SK-N-SH treated with all-trans-retinoic acid at 6 μM for 48 hours (cell line): ENCODE results near the gene HSBP1L1.

Source experiments
- ATAC-seq: fragments of 200-7000 bp; cut with Tn5 transposase; 3 replicates; pipeline ENCODE4 v1.9.1; 2020; ENCODE audit warnings: mild to moderate bottlenecking, moderate library complexity
- ARNTL ChIP-seq: fragments of 450-650 bp; formaldehyde crosslinking; IDR thresholded peaks from 2 replicates; pipeline ENCODE4 v1.5.0; 2020; ENCODE audit warnings: low read depth, mild to moderate bottlenecking, moderate library complexity, borderline replicate concordance
- BACH2 ChIP-seq: fragments of 250-450 bp; sonication (Bioruptor Pico); IDR thresholded peaks from 2 replicates; pipeline ENCODE4 v1.9.0; 2021; ENCODE audit warnings: mild to moderate bottlenecking, borderline replicate concordance
- CSDC2 ChIP-seq: fragments of 250-450 bp; sonication (Bioruptor Pico); IDR thresholded peaks from 2 replicates; pipeline ENCODE4 v1.5.0; 2020; ENCODE audit warnings: mild to moderate bottlenecking, moderate library complexity
- ESRRG ChIP-seq: fragments of 250-450 bp; sonication (Bioruptor Pico); IDR thresholded peaks from 2 replicates; pipeline ENCODE4 v1.6.1; 2021; ENCODE audit warnings: mild to moderate bottlenecking
- ISL1 ChIP-seq: fragments of 250-450 bp; sonication (Bioruptor Pico); IDR thresholded peaks from 2 replicates; pipeline ENCODE4 v2.1.2; 2022; ENCODE audit warnings: mild to moderate bottlenecking, moderate library complexity
- OSR1 ChIP-seq: fragments of 250-450 bp; sonication (Bioruptor Pico); IDR thresholded peaks from 2 replicates; pipeline ENCODE4 v1.8.0; 2022; ENCODE audit warnings: moderate library complexity, mild to moderate bottlenecking, inconsistent platforms
- PPARA ChIP-seq: fragments of 250-450 bp; sonication (Bioruptor Pico); IDR thresholded peaks from 2 replicates; pipeline ENCODE4 v1.5.0; 2020; ENCODE audit warnings: mild to moderate bottlenecking, borderline replicate concordance
- RARB ChIP-seq: fragments of 250-450 bp; sonication (Bioruptor Pico); IDR thresholded peaks from 2 replicates; pipeline ENCODE4 v1.8.0; 2021; ENCODE audit warnings: mild to moderate bottlenecking, moderate library complexity
- SNAI2 ChIP-seq: fragments of 250-450 bp; sonication (Bioruptor Pico); IDR thresholded peaks from 2 replicates; pipeline ENCODE4 v1.5.0; 2020; ENCODE audit warnings: mild to moderate bottlenecking, moderate library complexity
- TCF4 ChIP-seq: fragments of 250-450 bp; sonication (Bioruptor Pico); IDR thresholded peaks from 2 replicates; pipeline ENCODE4 v1.8.0; 2021; ENCODE audit warnings: mild to moderate bottlenecking, moderate library complexity, borderline replicate concordance
- TOX ChIP-seq: fragments of 250-450 bp; sonication (Bioruptor Pico); IDR thresholded peaks from 2 replicates; pipeline ENCODE4 v1.8.0; 2021; ENCODE audit warnings: mild to moderate bottlenecking, moderate library complexity, borderline replicate concordance
- ZC3H10 ChIP-seq: fragments of 250-450 bp; sonication (Bioruptor Pico); IDR thresholded peaks from 2 replicates; pipeline ENCODE4 v1.5.1; 2021; ENCODE audit warnings: mild to moderate bottlenecking, moderate library complexity
- ZFP30 ChIP-seq: fragments of 450-650 bp; formaldehyde crosslinking; IDR thresholded peaks from 2 replicates; pipeline ENCODE4 v1.5.0; 2022; ENCODE audit warnings: mild to moderate bottlenecking, moderate library complexity
- ZNF565 ChIP-seq: fragments of 450-650 bp; formaldehyde crosslinking; conservative IDR thresholded peaks from 2 replicates; pipeline ENCODE4 v1.5.0; 2020; ENCODE audit warnings: low read depth, mild to moderate bottlenecking, moderate library complexity
- ZNF70 ChIP-seq: fragments of 450-650 bp; formaldehyde crosslinking; IDR thresholded peaks from 2 replicates; pipeline ENCODE4 v1.5.0; 2020; ENCODE audit warnings: mild to moderate bottlenecking, moderate library complexity
- ZNF8 ChIP-seq: fragments of 450-650 bp; formaldehyde crosslinking; IDR thresholded peaks from 2 replicates; pipeline ENCODE4 v1.5.0; 2020; ENCODE audit warnings: mild to moderate bottlenecking, moderate library complexity
- TF ChIP-seq, protein P1 (sequence below): fragments of 250-450 bp; sonication (Bioruptor Pico); IDR thresholded peaks from 2 replicates; pipeline ENCODE4 v1.8.0; 2020; ENCODE audit warnings: mild to moderate bottlenecking, moderate library complexity, borderline replicate concordance
- TF ChIP-seq, protein P2 (sequence below): fragments of 250-450 bp; sonication (Bioruptor Pico); IDR thresholded peaks from 2 replicates; pipeline ENCODE4 v1.5.1; 2021; ENCODE audit warnings: mild to moderate bottlenecking, moderate library complexity
- TF ChIP-seq, protein P3 (sequence below): fragments of 250-450 bp; sonication (Bioruptor Pico); IDR thresholded peaks from 2 replicates; pipeline ENCODE4 v1.5.1; 2020; ENCODE audit warnings: low read depth, mild to moderate bottlenecking, moderate library complexity
- TF ChIP-seq, protein P4 (sequence below): fragments of 250-450 bp; sonication (Bioruptor Pico); IDR thresholded peaks from 2 replicates; pipeline ENCODE4 v1.8.0; 2021; ENCODE audit warnings: low read depth, mild to moderate bottlenecking, moderate library complexity, borderline replicate concordance
- TF ChIP-seq, protein P5 (sequence below): fragments of 250-450 bp; sonication (Bioruptor Pico); IDR thresholded peaks from 2 replicates; pipeline ENCODE4 v1.5.0; 2020; ENCODE audit warnings: mild to moderate bottlenecking, moderate library complexity

The HSBP1L1 gene

DNA sequence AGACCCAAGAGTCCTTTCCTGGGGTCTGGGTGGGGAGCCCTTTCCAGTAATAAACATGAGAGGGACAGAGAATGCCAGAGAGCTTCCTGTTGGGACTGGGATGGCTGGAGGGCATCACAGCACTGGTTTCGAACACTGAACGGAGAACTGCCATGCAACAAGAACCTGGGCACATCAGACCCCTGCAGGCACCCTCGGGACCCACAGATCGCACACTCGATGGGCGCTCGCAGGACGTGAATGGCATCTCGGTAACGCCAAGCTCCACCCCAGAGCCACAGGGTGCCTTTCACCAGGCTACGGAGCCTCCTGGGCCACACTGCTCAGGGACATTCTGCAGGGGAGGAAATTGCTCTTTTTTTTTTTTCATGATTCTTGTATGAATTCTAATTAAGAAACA lies 38.1 kb upstream of the HSBP1L1 start:
- no peak for TF ChIP-seq ESRRG (CRISPR knock-in tag)
- TF ChIP-seq PPARA (CRISPR knock-in tag): no peak
- TF ChIP-seq, protein P1, sequence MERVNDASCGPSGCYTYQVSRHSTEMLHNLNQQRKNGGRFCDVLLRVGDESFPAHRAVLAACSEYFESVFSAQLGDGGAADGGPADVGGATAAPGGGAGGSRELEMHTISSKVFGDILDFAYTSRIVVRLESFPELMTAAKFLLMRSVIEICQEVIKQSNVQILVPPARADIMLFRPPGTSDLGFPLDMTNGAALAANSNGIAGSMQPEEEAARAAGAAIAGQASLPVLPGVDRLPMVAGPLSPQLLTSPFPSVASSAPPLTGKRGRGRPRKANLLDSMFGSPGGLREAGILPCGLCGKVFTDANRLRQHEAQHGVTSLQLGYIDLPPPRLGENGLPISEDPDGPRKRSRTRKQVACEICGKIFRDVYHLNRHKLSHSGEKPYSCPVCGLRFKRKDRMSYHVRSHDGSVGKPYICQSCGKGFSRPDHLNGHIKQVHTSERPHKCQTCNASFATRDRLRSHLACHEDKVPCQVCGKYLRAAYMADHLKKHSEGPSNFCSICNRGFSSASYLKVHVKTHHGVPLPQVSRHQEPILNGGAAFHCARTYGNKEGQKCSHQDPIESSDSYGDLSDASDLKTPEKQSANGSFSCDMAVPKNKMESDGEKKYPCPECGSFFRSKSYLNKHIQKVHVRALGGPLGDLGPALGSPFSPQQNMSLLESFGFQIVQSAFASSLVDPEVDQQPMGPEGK (CRISPR knock-in tag): no peak
- TF ChIP-seq ZNF565 (CRISPR knock-in tag): no peak
- no peak for TF ChIP-seq ZFP30 (CRISPR knock-in tag)
- TF ChIP-seq, protein P2, sequence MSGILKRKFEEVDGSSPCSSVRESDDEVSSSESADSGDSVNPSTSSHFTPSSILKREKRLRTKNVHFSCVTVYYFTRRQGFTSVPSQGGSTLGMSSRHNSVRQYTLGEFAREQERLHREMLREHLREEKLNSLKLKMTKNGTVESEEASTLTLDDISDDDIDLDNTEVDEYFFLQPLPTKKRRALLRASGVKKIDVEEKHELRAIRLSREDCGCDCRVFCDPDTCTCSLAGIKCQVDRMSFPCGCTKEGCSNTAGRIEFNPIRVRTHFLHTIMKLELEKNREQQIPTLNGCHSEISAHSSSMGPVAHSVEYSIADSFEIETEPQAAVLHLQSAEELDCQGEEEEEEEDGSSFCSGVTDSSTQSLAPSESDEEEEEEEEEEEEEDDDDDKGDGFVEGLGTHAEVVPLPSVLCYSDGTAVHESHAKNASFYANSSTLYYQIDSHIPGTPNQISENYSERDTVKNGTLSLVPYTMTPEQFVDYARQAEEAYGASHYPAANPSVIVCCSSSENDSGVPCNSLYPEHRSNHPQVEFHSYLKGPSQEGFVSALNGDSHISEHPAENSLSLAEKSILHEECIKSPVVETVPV (CRISPR knock-in tag): no peak
- TF ChIP-seq ZNF8 (CRISPR knock-in tag): no peak
- TF ChIP-seq TOX: no peak
- TF ChIP-seq CSDC2: no peak
- TF ChIP-seq, protein P3, sequence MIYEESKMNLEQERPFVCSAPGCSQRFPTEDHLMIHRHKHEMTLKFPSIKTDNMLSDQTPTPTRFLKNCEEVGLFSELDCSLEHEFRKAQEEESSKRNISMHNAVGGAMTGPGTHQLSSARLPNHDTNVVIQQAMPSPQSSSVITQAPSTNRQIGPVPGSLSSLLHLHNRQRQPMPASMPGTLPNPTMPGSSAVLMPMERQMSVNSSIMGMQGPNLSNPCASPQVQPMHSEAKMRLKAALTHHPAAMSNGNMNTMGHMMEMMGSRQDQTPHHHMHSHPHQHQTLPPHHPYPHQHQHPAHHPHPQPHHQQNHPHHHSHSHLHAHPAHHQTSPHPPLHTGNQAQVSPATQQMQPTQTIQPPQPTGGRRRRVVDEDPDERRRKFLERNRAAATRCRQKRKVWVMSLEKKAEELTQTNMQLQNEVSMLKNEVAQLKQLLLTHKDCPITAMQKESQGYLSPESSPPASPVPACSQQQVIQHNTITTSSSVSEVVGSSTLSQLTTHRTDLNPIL (CRISPR knock-in tag): no peak
- ATAC-seq: no peak

DNA sequence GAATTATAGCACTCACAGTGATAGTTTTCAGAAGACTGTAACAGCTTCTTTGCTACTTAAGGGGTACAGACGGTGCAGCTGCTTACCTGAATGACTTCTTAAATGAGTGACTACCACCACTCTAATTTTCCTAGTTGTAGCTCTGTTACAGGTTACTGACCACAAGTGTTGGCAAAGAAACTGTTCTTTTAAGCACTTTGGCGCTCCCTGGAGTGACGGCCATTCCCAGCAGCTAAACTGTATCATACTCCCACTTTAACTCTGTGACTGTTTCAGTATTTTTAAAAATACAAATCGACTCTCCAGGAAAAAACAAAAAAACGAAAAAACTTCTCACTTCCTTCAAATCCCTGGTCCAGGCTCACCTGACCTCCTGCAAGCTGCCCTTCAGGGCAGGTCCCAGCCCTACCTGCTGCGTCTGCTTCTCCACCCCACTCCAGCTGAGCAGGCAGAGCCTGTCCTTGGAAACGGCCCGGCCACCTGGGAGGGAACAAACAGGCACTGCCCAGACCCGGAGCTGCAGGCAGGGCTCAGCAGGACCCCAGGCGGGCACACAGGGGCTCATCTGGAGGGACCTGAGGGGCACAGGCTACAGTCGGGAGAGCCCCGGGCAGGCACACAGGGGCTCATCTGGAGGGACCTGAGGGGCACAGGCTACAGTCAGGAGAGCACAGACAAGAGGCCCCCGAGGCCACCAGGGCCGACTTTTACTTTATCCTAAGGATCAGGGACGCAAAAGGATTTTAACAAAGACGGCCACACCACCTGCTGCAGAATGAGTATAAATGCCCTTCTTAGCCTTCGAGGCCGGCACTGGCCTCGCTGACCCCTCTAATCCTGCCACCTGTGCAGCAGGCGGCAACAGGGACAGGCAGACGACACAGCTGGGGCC lies 37.5 kb upstream of the HSBP1L1 start:
- no peak for ATAC-seq
- TF ChIP-seq ZNF8 (CRISPR knock-in tag) (no peak), ARNTL (CRISPR knock-in tag) (no peak), ZNF565 (CRISPR knock-in tag) (no peak), RARB (CRISPR knock-in tag) (no peak), TOX (no peak), ZNF70 (no peak), BACH2 (CRISPR knock-in tag) (no peak), TCF4 (CRISPR knock-in tag) (no peak), ZFP30 (CRISPR knock-in tag) (no peak), PPARA (CRISPR knock-in tag) (no peak), CSDC2 (no peak), ISL1 (CRISPR knock-in tag) (no peak), OSR1 (CRISPR knock-in tag) (no peak), ZC3H10 (CRISPR knock-in tag) (no peak), ESRRG (CRISPR knock-in tag) (no peak), SNAI2 (CRISPR knock-in tag) (no peak)
- TF ChIP-seq, protein P3 (CRISPR knock-in tag): no peak
- TF ChIP-seq, protein P4, sequence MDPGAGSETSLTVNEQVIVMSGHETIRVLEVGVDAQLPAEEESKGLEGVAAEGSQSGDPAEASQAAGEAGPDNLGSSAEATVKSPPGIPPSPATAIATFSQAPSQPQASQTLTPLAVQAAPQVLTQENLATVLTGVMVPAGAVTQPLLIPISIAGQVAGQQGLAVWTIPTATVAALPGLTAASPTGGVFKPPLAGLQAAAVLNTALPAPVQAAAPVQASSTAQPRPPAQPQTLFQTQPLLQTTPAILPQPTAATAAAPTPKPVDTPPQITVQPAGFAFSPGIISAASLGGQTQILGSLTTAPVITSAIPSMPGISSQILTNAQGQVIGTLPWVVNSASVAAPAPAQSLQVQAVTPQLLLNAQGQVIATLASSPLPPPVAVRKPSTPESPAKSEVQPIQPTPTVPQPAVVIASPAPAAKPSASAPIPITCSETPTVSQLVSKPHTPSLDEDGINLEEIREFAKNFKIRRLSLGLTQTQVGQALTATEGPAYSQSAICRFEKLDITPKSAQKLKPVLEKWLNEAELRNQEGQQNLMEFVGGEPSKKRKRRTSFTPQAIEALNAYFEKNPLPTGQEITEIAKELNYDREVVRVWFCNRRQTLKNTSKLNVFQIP (CRISPR knock-in tag): no peak
- TF ChIP-seq, protein P5, sequence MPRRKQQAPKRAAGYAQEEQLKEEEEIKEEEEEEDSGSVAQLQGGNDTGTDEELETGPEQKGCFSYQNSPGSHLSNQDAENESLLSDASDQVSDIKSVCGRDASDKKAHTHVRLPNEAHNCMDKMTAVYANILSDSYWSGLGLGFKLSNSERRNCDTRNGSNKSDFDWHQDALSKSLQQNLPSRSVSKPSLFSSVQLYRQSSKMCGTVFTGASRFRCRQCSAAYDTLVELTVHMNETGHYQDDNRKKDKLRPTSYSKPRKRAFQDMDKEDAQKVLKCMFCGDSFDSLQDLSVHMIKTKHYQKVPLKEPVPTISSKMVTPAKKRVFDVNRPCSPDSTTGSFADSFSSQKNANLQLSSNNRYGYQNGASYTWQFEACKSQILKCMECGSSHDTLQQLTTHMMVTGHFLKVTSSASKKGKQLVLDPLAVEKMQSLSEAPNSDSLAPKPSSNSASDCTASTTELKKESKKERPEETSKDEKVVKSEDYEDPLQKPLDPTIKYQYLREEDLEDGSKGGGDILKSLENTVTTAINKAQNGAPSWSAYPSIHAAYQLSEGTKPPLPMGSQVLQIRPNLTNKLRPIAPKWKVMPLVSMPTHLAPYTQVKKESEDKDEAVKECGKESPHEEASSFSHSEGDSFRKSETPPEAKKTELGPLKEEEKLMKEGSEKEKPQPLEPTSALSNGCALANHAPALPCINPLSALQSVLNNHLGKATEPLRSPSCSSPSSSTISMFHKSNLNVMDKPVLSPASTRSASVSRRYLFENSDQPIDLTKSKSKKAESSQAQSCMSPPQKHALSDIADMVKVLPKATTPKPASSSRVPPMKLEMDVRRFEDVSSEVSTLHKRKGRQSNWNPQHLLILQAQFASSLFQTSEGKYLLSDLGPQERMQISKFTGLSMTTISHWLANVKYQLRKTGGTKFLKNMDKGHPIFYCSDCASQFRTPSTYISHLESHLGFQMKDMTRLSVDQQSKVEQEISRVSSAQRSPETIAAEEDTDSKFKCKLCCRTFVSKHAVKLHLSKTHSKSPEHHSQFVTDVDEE (CRISPR knock-in tag): no peak
- TF ChIP-seq, protein P1 (CRISPR knock-in tag): no peak
